T-cell (primary cell): ENCODE measurements around the gene SRRT. TPM values are rescaled to one million over a fixed set of nuclear protein-coding genes. Genes with fewer than 3 reads are reported as not detected.
A peak's percentile ranks its signal among the peaks of the same experiment; 100 is the strongest.

Source experiments
- ATAC-seq, 4 experiments: fragments of 200-7000 bp in 3 of 4; fragments of 150-1000 bp in 1 of 4; cut with Tn5 transposase; replicated peaks in 1 of 4; 1 replicate in 3 of 4; 2 replicates in 1 of 4; pipeline ENCODE4 v1.10.0; 2021; ENCODE audit warnings: moderate library complexity in 3 of 4, mild to moderate bottlenecking in 2 of 4, moderate number of reproducible peaks in 1 of 4
- CTCF ChIA-PET, 2 donors: fragments of 300-600 bp; sonication (Branson Sonifier 250); formaldehyde crosslinking; loops; one replicate each; lab custom pipeline; 2022; ENCODE audit warnings: antibody characterized with exemption in 2 of 2; lab: Charles Lee
- POLR2A ChIA-PET, 2 donors: fragments of 300-600 bp; sonication (Branson Sonifier 250); formaldehyde crosslinking; loops; one replicate each; lab custom pipeline; 2022; ENCODE audit warnings: antibody characterized with exemption in 2 of 2; lab: Charles Lee
- DNase-seq, 35 experiments: peaks; one replicate each; pipeline versions ENCODE4 v3.0.0 to v3.0.0-alpha.2; 2013 to 2023
- H3K27ac ChIP-seq: one replicate; pipeline ENCODE4 v1.5.1; 2013; ENCODE audit warnings: low read length
- H3K27me3 ChIP-seq, 2 experiments: replicated peaks in 1 of 2; 1 replicate in 1 of 2; 2 replicates in 1 of 2; pipeline versions ENCODE4 v1.6.1 to v1.7.0; 2013; ENCODE audit warnings: low read length in 1 of 2, mixed read lengths in 1 of 2; ENCODE audit not compliant: control insufficient read depth in 2 of 2, insufficient read depth in 2 of 2; ENCODE audit errors: extremely low read depth in 1 of 2
- H3K36me3 ChIP-seq, 2 donors: 1 replicate in 1 of 2; 2 replicates in 1 of 2; pipeline versions ENCODE4 v1.6.1 to v1.7.0; 2013; ENCODE audit warnings: low read length in 1 of 2; ENCODE audit not compliant: control insufficient read depth in 2 of 2, insufficient read depth in 1 of 2; ENCODE audit errors: extremely low read depth in 1 of 2
- H3K4me1 ChIP-seq, 2 experiments: 1 replicate in 1 of 2; 2 replicates in 1 of 2; pipeline versions ENCODE4 v1.6.1 to v1.7.0; 2013; ENCODE audit warnings: low read length in 2 of 2, mixed read lengths in 1 of 2; ENCODE audit not compliant: insufficient read depth in 2 of 2, control insufficient read depth in 1 of 2; ENCODE audit errors: extremely low read depth in 1 of 2
- H3K4me3 ChIP-seq, 2 donors: 1 replicate in 1 of 2; 2 replicates in 1 of 2; pipeline versions ENCODE4 v1.5.1 to v1.7.0; 2013; ENCODE audit warnings: mild to moderate bottlenecking in 2 of 2, low read length in 1 of 2, moderate library complexity in 1 of 2; ENCODE audit not compliant: control insufficient read depth in 1 of 2; ENCODE audit errors: extremely low read depth in 1 of 2
- H3K9me3 ChIP-seq: 2 replicates; pipeline ENCODE4 v1.7.0; 2013
- H3K27ac Mint-ChIP-seq, 2 donors: one replicate each; pipeline ENCODE4 v1.8.0; 2020 to 2021; ENCODE audit warnings: mild to moderate bottlenecking in 2 of 2, mixed read lengths in 2 of 2
- H3K27me3 Mint-ChIP-seq, 2 donors: one replicate each; pipeline ENCODE4 v1.8.0; 2021 to 2022; ENCODE audit warnings: mixed read lengths in 2 of 2
- H3K36me3 Mint-ChIP-seq: one replicate; pipeline ENCODE4 v1.8.0; 2021; ENCODE audit warnings: mixed read lengths
- H3K4me1 Mint-ChIP-seq, 3 donors: one replicate each; pipeline ENCODE4 v1.8.0; 2020 to 2022; ENCODE audit warnings: mixed read lengths in 3 of 3, mild to moderate bottlenecking in 1 of 3
- H3K4me3 Mint-ChIP-seq, 3 donors: one replicate each; pipeline ENCODE4 v1.8.0; 2020 to 2022; ENCODE audit warnings: mild to moderate bottlenecking in 3 of 3, mixed read lengths in 3 of 3, moderate library complexity in 3 of 3
- H3K9me3 Mint-ChIP-seq, 3 donors: one replicate each; pipeline ENCODE4 v1.8.0; 2020 to 2022; ENCODE audit warnings: mixed read lengths in 3 of 3
- WGBS: methylation state at CpG from one replicate; pipeline ENCODE4 v1.1.5; 2013; ENCODE audit warnings: missing lambda C conversion rate; ENCODE audit not compliant: insufficient coverage; 5-methylcytosine and 5-hydroxymethylcytosine counted together
- total RNA-seq, 35 experiments: library from RNA in 6 of 35; stranded (reverse) in 6 of 35; fragments of 120-200 nt in 1 of 35; gene quantifications; one replicate each; pipeline versions ENCODE4 v1.2.1 to v1.2.4 and lab custom pipeline; 2013 to 2026

The SRRT gene
- total RNA-seq, 5 donors from 2014 or later (not counting 1 experiment from before 2014, with no cell fraction given): 224 to 308 (median 243) TPM

DNA sequence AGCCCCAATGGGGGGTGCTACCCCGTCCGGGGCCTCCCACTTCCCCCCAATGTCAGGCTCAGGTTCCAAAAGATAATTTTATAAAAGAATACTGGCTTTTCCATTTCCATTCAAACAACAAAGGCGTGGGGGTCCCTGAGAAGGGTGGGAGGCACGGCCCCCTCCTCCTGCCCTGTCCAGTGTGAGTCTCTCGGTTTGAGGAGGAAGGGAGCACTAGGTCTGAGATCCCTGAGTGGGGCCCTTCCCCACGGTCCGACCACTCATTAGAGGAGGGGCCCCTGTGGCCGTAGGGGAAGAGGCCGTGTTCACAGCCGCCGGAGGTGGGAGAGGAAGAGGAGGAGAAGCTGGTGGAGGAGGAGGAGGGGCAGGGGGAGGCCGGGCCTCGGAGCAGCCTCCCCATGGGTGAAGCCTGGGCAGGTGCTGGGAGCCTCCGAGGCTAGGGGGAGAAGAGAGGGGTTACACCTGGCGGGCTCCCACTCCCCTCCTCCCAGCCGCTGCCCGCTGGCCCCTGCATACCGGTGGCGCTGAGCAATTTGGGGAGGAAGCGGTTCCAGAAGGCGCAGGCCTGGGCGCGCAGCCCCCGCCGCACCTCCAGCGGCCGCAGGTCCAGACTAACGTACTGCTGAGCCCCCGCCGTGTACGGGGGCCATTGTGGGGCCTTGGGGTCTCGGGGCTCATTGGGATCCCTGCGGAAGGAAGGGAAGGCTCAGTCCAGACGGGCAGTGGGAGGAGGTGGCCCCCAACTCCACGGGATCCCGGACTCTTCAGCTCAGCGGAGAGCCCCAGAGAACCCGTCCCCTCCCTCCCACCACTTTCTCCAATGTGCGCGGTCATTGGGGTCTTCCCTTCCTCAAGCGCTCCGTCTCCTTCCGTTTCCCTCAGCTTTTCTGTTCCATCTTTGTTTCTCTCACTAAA lies 16.0 kb downstream of the SRRT start:
- WGBS: 26% methylated on average over 20 of the region's 43 CpGs
- Mint-ChIP-seq H3K36me3 (peaks cover 22% of the 10 kb centered on the region), H3K9me3 (no peaks in the 10 kb centered on the region), H3K4me3 (peak overlapping the region; percentile 79 to 83 (median 81)), H3K4me1 (peaks cover 29 to 42% (median 32%) of the 10 kb centered on the region in 3 donors), H3K27ac (peak overlapping the region in 1 of 2 donors; percentile 36), H3K27me3 (peaks cover 19 to 32% of the 10 kb centered on the region in 2 donors)
- Histone ChIP-seq H3K4me3 (peak overlapping the region; percentile 38 to 70), H3K36me3 (peaks cover 10 to 19% of the 10 kb centered on the region in 2 donors), H3K27ac (no peak overlapping the region), H3K9me3 (no peaks in the 10 kb centered on the region), H3K27me3 (peaks cover 0 to 55% of the 10 kb centered on the region in 2 experiments), H3K4me1 (peaks cover 16 to 63% of the 10 kb centered on the region in 2 experiments)
- no peak for DNase-seq
- ChIA-PET CTCF (interaction anchor here (0.6 to 1.6 kb wide), 6 partner anchors 15 to 422 kb away, joined by 3 to 15 read pairs (median 6); partner anchors contain the start of genes POP7 (in 1 of the 2), SLC12A9 (in 1 of the 2) and SRRT (in 1 of the 2)), POLR2A (interaction anchor here in 1 of 2 donors (1.3 kb wide), 1 partner anchor 16 kb away, joined by 21 read pairs; the partner anchor contains the start of gene SRRT)
- ATAC-seq: no peak

DNA sequence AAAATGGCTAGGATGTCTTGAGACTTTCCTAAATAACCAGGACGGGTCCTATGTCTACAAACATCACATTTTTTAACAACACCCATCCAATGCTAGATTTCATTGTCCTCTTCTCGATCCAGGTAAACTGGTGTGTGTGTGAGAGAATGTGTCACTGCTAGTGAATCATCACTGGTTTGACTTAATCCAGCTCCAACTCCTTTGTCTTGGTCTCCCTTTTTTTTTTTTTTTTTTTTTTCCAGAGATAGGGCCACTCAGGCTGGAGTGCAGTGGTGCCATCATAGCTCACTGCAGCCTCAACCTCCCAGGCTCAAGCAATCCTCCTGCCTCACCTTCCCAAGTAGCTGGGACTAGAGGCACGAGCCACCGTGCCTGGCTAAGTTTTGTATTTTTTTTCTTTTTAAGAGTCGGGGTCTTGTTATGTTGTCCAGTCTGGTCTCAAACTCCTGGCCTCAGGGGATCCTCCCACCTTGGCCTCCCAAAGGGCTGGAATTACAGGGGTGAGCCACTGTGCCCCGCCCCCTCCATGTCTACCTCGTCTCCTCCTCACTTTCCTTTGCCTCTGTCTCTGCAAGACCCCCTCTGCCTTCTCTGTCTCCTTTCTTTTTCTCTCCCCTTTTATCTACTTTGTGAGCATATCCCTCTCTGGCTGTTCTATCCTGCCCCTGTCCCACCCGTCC lies 16.8 kb downstream of the SRRT start:
- H3K27ac Mint-ChIP-seq: peak overlapping the region in 1 of 2 donors; percentile 36
- no peaks in the 10 kb centered on the region for H3K9me3 ChIP-seq
- DNase-seq (no peak), ATAC-seq (no peak)
- peaks cover 24 to 38% of the 10 kb centered on the region in 2 donors for H3K27me3 Mint-ChIP-seq
- peak overlapping the region; percentile 43 to 79 (median 72) for H3K4me3 Mint-ChIP-seq
- peaks cover 3 to 63% of the 10 kb centered on the region in 2 experiments for H3K27me3 ChIP-seq
- ChIA-PET CTCF (interaction anchor here in 1 of 2 donors (0.6 to 0.7 kb wide), 3 partner anchors 186 to 422 kb away, joined by 3 to 6 read pairs (median 3); partner anchors contain the start of gene POP7), POLR2A (interaction anchor here in 1 of 2 donors (0.5 kb wide), 1 partner anchor 259 kb away, joined by 4 read pairs; no protein-coding TSS in a partner anchor)
- H3K27ac ChIP-seq: no peak overlapping the region
- peaks cover 32 to 42% (median 35%) of the 10 kb centered on the region in 3 donors for H3K4me1 Mint-ChIP-seq
- 78% methylated on average over 3 of the region's 8 CpGs for WGBS
- no peak overlapping the region for H3K4me3 ChIP-seq
- peaks cover 21 to 63% of the 10 kb centered on the region in 2 experiments for H3K4me1 ChIP-seq
- H3K36me3 Mint-ChIP-seq: peaks cover 14% of the 10 kb centered on the region
- H3K9me3 Mint-ChIP-seq: no peaks in the 10 kb centered on the region
- H3K36me3 ChIP-seq: peaks cover 2 to 11% of the 10 kb centered on the region in 2 donors

DNA sequence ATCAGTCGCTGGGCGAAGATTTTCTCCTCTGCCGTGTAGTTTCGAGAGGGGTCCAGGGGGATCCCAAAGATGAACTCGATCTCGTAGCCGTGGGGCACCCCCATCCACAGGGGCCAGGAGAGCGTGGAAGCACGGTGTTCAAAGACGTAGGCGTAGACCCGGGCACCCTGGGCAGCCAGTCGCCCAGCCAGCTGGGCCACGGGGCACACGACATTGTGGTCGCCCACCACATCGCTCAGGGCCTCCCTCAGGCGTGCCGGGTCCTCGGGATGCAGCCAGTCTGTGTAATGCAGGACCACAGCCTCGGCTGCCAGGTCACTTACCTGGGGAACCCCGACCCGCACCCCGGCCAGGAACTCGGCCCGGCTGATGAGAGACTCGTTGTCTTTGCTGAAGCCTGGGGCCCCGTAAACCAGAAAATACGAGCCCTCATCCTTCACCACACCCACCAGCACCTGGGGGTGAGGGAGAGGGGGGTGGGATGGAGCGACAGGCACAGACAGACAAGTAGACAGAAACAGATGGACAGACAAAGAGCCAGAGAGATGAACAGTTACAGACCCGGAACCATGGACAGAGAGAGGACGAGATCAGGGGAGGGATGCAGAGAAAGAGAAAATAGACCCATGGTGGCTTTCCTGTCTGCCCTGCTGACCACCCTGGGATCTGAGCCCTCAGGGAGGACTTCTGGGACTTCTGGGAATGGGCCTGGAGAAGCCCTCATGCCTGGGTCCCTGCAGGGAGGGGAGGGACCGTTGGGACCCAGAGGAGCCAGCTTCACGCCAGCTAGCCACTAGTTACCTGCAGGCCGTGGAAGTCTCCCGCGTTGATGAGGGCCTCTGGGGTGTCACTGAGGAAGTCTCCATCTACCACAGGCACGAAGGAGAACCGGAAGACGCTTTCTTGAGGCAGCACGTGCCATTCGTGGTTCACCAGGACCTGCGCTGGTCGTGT lies 17.7 kb downstream of the SRRT start:
- Histone ChIP-seq H3K27me3 (peaks cover 3 to 71% of the 10 kb centered on the region in 2 experiments), H3K9me3 (no peaks in the 10 kb centered on the region), H3K27ac (no peak overlapping the region), H3K36me3 (peaks cover under 1 to 2% of the 10 kb centered on the region in 2 donors), H3K4me1 (peaks cover 16 to 58% of the 10 kb centered on the region in 2 experiments), H3K4me3 (no peak overlapping the region)
- no peak for DNase-seq
- peaks cover 23 to 36% (median 26%) of the 10 kb centered on the region in 3 donors for H3K4me1 Mint-ChIP-seq
- no peaks in the 10 kb centered on the region for H3K9me3 Mint-ChIP-seq
- H3K4me3 Mint-ChIP-seq: peak overlapping the region in 2 of 3 donors; percentile 6 to 79
- H3K36me3 Mint-ChIP-seq: peaks cover 5% of the 10 kb centered on the region
- ChIA-PET POLR2A (no interaction called here), CTCF (no interaction called here)
- H3K27me3 Mint-ChIP-seq: peaks cover 24 to 43% of the 10 kb centered on the region in 2 donors
- no peak overlapping the region for H3K27ac Mint-ChIP-seq
- 80% methylated on average over 35 of the region's 44 CpGs for WGBS
- ATAC-seq: no peak

DNA sequence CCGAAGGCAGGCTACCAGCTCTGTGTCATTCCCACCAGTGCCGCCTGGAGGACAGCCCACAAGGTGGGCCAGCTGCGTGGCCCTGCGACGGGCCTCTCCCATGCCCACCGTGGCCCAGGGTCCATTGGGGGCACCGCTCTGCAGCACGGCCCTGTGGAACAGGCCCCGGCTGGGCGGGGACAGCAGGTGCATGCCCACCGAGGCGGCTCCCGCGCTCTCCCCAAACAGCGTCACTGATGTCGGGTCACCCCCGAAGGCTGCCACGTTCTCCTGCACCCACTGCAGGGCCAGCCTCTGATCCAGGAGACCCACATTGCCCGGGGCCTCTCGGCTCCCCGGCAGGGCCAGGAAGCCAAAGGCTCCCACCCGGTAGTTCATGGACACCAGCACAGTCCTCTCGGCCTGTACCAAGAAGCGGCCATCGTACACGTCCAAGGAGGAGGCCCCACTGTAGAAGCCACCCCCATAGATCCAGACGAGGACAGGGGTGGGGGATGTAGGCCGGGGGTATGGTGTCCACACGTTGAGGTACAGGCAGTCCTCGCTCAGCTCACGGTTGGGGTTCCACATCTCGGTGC lies 18.5 kb downstream of the SRRT start:
- no peaks in the 10 kb centered on the region for H3K36me3 ChIP-seq
- ChIA-PET POLR2A (no interaction called here), CTCF (interaction anchor here in 1 of 2 donors (0.5 kb wide), 1 partner anchor 250 kb away, joined by 4 read pairs; no protein-coding TSS in a partner anchor)
- no peak overlapping the region for H3K4me3 ChIP-seq
- ATAC-seq: no peak
- H3K27me3 Mint-ChIP-seq: peaks cover 31 to 51% of the 10 kb centered on the region in 2 donors
- no peak for DNase-seq
- no peaks in the 10 kb centered on the region for H3K9me3 Mint-ChIP-seq
- H3K4me3 Mint-ChIP-seq: peak overlapping the region in 1 of 3 donors; percentile 64
- H3K9me3 ChIP-seq: no peaks in the 10 kb centered on the region
- no peaks in the 10 kb centered on the region for H3K36me3 Mint-ChIP-seq
- H3K4me1 ChIP-seq: peaks cover 9 to 50% of the 10 kb centered on the region in 2 experiments
- WGBS: 94% methylated on average over 23 of the region's 32 CpGs
- peaks cover 3 to 78% of the 10 kb centered on the region in 2 experiments for H3K27me3 ChIP-seq
- H3K4me1 Mint-ChIP-seq: peaks cover 15 to 32% (median 18%) of the 10 kb centered on the region in 3 donors
- no peak overlapping the region for H3K27ac ChIP-seq
- no peak overlapping the region for H3K27ac Mint-ChIP-seq

DNA sequence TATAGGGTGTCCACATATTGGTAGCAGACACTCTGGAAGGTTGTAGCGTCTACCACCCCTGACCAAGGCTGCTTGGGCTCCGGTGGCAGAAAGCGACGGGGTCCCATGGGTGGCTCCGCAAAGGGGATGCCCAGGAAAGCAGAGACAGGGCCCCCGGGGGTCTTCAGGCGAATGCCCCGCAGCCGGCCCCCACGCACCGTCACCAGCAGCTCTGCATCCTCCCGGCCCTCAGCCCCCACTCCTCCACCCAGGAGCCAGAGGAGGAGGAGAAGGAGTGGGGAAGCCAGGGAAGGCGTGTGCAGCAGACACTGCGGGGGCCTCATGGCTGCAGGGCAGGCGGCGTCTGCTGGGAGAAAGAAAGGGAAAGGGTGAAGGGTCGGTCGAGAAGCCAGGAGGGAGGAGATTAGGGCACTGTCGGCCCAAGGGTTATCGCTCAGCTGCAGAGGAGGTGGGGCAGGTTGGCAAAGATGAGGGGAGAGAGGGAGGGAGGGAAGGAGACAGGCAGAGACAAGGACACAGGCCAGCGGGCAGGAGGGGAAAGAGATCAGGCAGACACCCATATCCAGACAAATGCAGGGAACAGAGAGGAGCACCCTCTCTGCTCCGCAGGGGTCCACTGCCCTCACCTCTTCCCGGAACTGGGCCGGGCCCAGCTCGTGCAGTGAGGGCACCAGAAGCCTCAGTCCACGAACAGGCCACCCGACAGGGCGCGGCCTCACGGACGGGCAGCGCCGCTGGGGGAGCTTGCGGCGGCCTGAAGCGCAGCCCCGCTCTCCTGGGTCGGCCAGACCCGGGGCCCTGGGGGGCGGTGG lies 19.2 kb downstream of the SRRT start:
- Histone ChIP-seq H3K9me3 (no peaks in the 10 kb centered on the region), H3K4me3 (no peak overlapping the region), H3K27ac (no peak overlapping the region), H3K27me3 (peaks cover 3 to 83% of the 10 kb centered on the region in 2 experiments), H3K4me1 (peaks cover 4 to 43% of the 10 kb centered on the region in 2 experiments), H3K36me3 (no peaks in the 10 kb centered on the region)
- no peaks in the 10 kb centered on the region for H3K9me3 Mint-ChIP-seq
- WGBS: 45% methylated on average over 25 of the region's 40 CpGs
- no peak overlapping the region for H3K27ac Mint-ChIP-seq
- no peaks in the 10 kb centered on the region for H3K36me3 Mint-ChIP-seq
- ChIA-PET CTCF (interaction anchor here in 1 of 2 donors (0.5 kb wide), 1 partner anchor 249 kb away, joined by 4 read pairs; no protein-coding TSS in a partner anchor), POLR2A (no interaction called here)
- DNase-seq (no peak), ATAC-seq (no peak)
- peak overlapping the region in 1 of 3 donors; percentile 64 for H3K4me3 Mint-ChIP-seq
- H3K27me3 Mint-ChIP-seq: peaks cover 31 to 54% of the 10 kb centered on the region in 2 donors
- peaks cover 10 to 28% (median 15%) of the 10 kb centered on the region in 3 donors for H3K4me1 Mint-ChIP-seq
